ENCODE measurements around the gene AUH.

- TF ChIP-seq EP300 (conservative IDR thresholded peaks at IDR 0.05; ENCODE audit: poor library complexity, severe bottlenecking) (no peak), CTCF (IDR thresholded peaks at IDR 0.05; ENCODE audit: poor library complexity, severe bottlenecking) (no peak)
Measured at GRCh38 chr9:91239367-91240111, 122.2 kb downstream of the AUH start.
